RKO (cell line): ENCODE measurements around the gene RGS7.

Experiments
- DNase-seq: peaks from one replicate; pipeline ENCODE4 v3.0.0-alpha.2; 2016; ENCODE audit warnings: low spot score

The RGS7 gene

GRCh38 chr1:241356519-241357365 lies at the start of gene RGS7:
Gene RGS7, minus strand, starts transcription at chr1:241357205.
- DNase-seq = no peak

GRCh38 chr1:241406421-241406820 lies 49.4 kb upstream of the RGS7 start:
- DNase-seq = no peak

DNA sequence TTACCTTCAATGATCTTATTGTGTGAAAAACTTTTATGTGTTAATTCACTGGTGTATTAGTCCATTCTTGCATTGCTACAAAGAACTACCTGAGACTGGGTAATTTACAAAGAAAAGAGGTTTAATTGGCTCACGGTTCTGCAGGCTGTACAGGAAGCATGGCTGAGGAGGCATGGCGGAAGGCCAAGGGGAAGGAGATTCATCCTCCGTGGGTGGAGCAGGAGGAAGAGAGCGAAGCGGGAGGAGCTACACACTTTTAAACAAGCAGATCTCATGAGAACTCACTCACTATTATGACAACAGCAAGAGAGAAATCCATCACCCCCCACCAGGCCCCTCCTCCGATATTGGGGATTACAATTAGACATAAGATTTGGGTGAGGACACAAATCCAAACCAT lies 44.2 kb upstream of the RGS7 start:
- DNase-seq = peak; percentile 22

GRCh38 chr1:241396747-241397681 lies 40.0 kb upstream of the RGS7 start:
- no peak for DNase-seq

GRCh38 chr1:241391926-241392710 lies 35.1 kb upstream of the RGS7 start:
- DNase-seq = no peak

DNA sequence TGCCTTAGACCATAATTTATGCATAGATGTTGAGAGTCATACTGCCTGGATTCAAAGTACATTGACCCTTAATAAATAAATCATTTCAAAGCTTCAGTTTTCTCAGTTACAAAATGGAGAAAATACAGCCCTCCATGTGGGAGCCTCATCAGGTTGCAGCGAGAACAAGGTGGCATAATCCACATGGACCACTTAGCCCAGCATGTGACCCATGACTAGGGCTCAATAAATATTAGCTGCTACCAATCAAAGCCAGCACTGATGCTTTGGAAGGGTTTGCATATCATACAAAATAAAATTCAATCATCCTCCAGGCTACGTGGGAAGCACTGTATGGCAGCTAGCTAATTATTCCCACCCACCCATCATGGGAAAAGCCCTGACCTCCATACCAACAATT lies 33.5 kb upstream of the RGS7 start:
- DNase-seq = no peak

GRCh38 chr1:241389400-241389799 lies 32.4 kb upstream of the RGS7 start:
- DNase-seq = no peak

DNA sequence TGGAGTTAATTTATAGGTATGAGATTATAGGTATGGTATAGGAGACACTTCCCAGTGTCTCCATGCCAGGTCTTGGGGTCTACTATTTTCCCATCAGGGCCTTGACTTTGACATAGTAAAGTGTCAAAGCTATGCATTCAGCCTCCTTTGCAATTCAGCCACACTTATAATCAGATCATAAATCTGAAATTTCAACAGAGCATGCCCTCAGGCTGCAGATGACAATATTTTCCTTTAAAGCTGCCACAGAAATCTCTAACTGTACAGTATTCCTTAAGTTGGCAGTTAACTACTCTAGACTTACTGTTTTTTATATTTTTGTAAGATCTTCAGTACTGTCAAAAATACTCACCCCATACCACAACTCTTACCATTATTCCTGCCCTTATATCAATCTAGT lies 30.2 kb upstream of the RGS7 start:
- no peak for DNase-seq

DNA sequence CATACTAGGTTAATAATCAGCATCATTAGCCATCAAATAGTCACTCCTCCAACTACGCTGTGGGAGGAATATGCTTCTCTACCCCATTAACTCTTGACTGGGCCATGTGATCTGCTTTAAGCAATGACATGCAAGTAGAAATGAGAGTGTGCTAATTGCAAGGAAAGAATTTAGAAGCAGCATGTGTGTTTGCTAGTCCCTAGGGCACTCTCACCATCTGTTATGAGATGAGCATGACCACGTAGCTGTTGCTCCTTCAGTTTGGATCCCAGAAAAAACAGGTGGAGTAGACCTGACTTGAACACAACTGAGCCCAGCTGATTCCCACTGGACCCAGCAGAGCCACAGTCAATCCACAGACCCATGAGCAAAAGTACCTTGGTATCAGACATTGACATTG lies 19.7 kb upstream of the RGS7 start:
- no peak for DNase-seq

DNA sequence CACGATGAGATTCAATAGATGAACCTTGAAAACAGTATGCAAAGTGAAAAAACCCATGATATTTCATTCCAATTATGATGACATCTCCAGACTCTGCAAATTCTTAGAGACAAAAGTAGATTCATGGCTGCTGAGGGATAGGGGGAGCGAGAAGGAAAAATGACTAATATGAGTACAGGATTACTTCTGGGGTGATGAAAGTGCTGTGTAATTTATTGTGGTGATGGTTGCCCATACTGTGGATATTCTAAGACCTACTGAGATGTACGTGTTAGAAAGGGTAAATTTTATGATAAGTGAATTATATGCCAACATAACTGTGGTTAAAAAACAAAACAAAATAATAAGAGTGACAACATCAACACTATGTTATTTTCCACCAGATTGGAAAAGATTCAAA lies 18.9 kb upstream of the RGS7 start:
- DNase-seq = no peak

- DNase-seq = no peak
These were observed 9.2 kb upstream of the RGS7 start for GRCh38 chr1:241366196-241366595.

- no peak for DNase-seq
These were observed 5.3 kb upstream of the RGS7 start for GRCh38 chr1:241362350-241362749.

- DNase-seq = no peak
These were observed 648 bp upstream of the RGS7 start for GRCh38 chr1:241357366-241358340.

DNA sequence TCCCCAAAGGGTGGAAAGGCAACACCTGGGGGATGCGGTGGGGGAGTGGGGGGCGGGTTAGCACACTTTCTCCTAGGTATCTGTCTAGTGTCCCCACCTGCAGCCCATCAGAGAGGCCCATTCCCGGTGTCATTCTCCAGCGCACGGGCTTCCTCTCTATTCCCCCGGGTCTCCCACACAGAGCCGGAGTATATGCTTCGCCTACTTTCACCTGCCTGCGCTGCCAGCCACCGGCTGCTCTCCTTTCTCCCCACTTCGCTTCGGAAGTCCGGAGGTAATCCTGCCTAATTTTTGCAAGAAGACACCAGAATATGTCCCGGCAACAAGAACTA lies 852 bp downstream of the RGS7 start:
- no peak for DNase-seq

DNA sequence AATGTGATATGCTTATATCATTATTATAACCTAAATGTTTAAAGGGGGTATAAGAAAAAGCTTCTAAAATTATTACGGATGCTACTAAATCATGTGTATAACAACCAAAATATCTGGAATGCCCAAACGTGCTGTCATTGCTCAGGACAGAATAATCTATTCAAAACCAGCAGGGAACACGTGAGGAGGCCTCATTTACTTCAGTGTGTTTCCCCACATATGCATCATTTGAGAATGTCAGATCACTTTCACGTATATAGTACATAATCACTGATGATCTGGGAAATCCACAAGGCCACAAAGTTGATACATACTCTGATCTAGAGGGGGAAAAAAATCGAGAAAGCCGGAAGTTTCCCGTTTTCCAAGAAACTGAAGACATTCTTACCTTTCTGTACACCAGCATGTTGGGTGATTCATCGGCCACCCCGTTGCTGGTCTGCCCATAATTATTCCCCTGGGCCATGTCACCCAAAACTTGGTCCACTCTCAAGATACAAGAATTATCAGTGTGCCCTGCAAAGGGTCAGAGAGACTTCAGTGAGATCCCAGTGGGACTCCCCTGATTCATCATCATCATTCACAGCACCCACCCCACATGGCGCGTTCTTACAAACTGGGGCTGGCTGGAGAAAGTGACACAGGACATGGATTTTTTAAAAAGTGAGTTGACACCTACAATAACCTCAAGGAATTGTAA lies 1.5 kb downstream of the RGS7 start:
- DNase-seq = no peak

- no peak for DNase-seq
These were observed 4.6 kb downstream of the RGS7 start for GRCh38 chr1:241352401-241352800.

GRCh38 chr1:241351841-241352240 lies 5.2 kb downstream of the RGS7 start:
- no peak for DNase-seq

DNA sequence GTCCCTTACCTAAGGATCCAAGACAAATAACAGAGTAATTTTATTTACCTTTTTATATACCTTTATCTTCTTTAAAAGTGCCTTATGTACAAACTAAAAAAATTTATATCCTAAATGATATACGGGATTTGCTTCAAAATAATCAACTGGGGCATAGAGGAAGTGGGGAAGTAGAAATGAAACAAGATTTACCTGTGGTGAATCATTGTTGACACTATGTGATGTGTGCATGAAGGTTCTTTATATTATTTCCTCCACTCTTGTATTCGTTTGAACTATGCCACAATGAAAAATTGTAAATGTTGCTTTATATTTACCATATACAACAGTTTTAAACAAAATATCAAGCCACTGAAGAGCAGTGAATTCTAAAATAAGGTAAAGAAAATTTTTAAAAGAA lies 13.0 kb downstream of the RGS7 start:
- DNase-seq = no peak

GRCh38 chr1:241336335-241336734 lies 20.7 kb downstream of the RGS7 start:
- no peak for DNase-seq

DNA sequence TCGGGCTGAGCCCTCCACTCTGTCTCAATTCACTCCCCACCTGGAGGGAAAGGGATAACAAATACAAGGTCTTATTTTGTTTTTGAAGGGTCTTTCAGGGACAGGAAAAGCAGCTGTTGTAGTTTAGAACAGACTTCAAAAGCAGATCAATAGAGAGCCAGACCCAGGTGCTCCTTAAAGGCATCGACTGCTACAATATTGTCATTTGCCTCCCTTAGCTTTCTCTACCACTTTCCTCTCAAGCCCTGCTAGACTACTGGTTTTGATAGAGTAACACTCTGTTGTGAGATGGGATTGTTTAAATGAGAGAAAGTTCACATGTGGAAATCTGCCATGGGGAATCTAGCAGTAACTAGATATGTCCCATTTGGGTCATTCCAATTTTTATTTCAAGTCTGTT lies 24.0 kb downstream of the RGS7 start:
- DNase-seq = no peak

DNA sequence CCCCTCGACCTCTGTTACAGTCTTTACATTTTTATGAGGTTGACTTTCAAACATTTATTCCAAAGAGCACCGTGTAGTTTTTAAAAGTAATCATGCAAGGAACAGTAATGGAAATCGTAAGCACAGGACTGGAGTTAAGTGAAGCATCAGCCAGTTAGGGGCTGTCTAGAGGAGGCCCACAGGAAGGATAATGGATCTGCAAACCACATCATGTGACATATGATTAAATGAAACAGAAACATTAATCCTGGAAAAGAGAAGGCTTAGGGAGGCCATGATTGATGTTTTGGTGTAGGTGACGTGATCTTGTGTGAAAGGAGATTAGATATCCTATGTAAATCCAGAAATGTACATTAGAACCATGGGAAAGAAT lies 25.0 kb downstream of the RGS7 start:
- DNase-seq = no peak
